Body of pancreas (tissue), 4 donors: ENCODE data around the gene KRTAP10-1.

Source experiments
- CTCF ChIP-seq, 7 experiments: fragments of 450-650 bp in 4 of 7; fragments of 200-600 bp in 3 of 7; sonication (generic) in 3 of 7; IDR thresholded peaks; one replicate each; pipeline ENCODE4 v1.5.1; 2016 to 2019; ENCODE audit warnings: antibody characterized with exemption in 7 of 7
- POLR2A ChIP-seq, 3 donors: fragments of 450-650 bp; IDR thresholded peaks; one replicate each; pipeline ENCODE4 v1.6.1; 2016; ENCODE audit warnings: antibody characterized with exemption in 3 of 3, mild to moderate bottlenecking in 2 of 3

- TF ChIP-seq CTCF (IDR thresholded peaks at IDR 0.05), result no peak
- no peak for TF ChIP-seq POLR2A (IDR thresholded peaks at IDR 0.05)
Measured at GRCh38 chr21:44492567-44493385, 47.2 kb downstream of the KRTAP10-1 start.
